Mammary epithelial cell (primary cell): ENCODE results near the gene TTLL9.

ENCODE experiments used
- EZH2 ChIP-seq: IDR thresholded peaks from 2 replicates; pipeline ENCODE4 v1.6.1; 2012; ENCODE audit warnings: low read length, inconsistent platforms, borderline replicate concordance
- TF ChIP-seq, protein P1 (sequence below), 2 donors: IDR thresholded peaks in 1 of 2; conservative IDR thresholded peaks in 1 of 2; 2 replicates each; pipeline ENCODE4 v1.5.1; 2011 to 2012; ENCODE audit warnings: inconsistent platforms in 2 of 2, low read length in 2 of 2, mild to moderate bottlenecking in 2 of 2, control low read depth in 1 of 2, low read depth in 1 of 2; ENCODE audit not compliant: insufficient read depth in 1 of 2; ENCODE audit errors: extremely low read depth in 1 of 2

DNA sequence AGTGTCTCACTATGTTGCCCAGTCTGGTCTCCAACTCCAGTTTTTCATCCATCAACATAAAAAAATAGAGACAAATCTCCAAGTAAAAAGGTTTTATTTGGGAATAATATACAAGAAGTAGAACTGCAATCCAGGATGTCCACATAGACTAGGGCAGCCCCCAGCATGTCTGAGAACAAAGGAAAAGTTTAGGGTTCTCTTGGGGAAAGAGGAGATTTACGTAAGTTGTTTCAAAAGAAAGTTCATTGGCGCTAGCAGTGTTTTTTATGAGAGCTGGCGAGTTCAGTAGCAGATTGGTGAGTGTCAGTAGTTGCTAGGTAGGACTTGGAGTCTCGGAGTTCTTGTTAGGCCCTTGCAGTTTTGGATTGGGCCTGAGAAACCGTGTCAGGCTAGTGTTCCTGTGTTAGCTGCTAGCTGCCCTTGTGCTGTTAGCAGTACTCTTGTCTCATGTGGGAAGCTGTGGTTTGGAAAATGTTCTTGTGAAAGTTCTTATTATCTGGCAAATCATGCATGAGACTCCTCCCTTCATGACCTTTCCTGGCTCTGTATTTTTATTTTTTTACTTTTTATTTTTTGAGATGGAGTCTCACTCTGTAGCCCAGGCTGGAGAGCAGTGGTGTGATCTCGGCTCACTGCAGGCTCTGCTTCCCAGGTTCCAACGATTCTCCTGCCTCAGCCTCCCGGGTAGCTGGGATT is 24.7 kb downstream of the TTLL9 start:
- TF ChIP-seq, protein P1, sequence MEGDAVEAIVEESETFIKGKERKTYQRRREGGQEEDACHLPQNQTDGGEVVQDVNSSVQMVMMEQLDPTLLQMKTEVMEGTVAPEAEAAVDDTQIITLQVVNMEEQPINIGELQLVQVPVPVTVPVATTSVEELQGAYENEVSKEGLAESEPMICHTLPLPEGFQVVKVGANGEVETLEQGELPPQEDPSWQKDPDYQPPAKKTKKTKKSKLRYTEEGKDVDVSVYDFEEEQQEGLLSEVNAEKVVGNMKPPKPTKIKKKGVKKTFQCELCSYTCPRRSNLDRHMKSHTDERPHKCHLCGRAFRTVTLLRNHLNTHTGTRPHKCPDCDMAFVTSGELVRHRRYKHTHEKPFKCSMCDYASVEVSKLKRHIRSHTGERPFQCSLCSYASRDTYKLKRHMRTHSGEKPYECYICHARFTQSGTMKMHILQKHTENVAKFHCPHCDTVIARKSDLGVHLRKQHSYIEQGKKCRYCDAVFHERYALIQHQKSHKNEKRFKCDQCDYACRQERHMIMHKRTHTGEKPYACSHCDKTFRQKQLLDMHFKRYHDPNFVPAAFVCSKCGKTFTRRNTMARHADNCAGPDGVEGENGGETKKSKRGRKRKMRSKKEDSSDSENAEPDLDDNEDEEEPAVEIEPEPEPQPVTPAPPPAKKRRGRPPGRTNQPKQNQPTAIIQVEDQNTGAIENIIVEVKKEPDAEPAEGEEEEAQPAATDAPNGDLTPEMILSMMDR (conservative IDR thresholded peaks at IDR 0.05 in 1 of 2, IDR thresholded peaks at IDR 0.05 in 1 of 2; ENCODE audit: extremely low read depth in 1 of 2, insufficient read depth in 1 of 2, low read depth in 1 of 2, low read length in 2 of 2): no peak
- TF ChIP-seq EZH2: no peak
